Left ventricle myocardium inferior (tissue), 1 donor: ENCODE data around the gene ASPG. TPM values are rescaled to one million over a fixed set of nuclear protein-coding genes. Genes with fewer than 3 reads are reported as not detected.
"Not testable (repeated sequence)": the region's sequence is repeated elsewhere in the genome, so short reads cannot be mapped to it uniquely, and the experiment has no call there.

Experiments
- DNase-seq: peaks from one replicate; pipeline ENCODE4 v3.0.0-alpha.2; 2020
- H3K27ac ChIP-seq: fragments of 200-600 bp; replicated peaks from 2 replicates; pipeline ENCODE4 v1.8.0; 2021
- H3K27me3 ChIP-seq: fragments of 200-600 bp; 2 replicates; pipeline ENCODE4 v1.8.0; 2021; ENCODE audit warnings: low read depth
- H3K36me3 ChIP-seq: fragments of 200-600 bp; 2 replicates; pipeline ENCODE4 v1.8.0; 2021
- H3K4me1 ChIP-seq: fragments of 200-600 bp; 2 replicates; pipeline ENCODE4 v1.8.0; 2021
- H3K4me3 ChIP-seq: fragments of 200-600 bp; 2 replicates; pipeline ENCODE4 v1.8.0; 2021; ENCODE audit warnings: mild to moderate bottlenecking, moderate library complexity
- H3K9me3 ChIP-seq: fragments of 200-600 bp; replicated peaks from 2 replicates; pipeline ENCODE4 v1.8.0; 2021
- intact Hi-C: fragments of 100-400 bp; cut with micrococcal nuclease; formaldehyde crosslinking; loops from one replicate; pipeline ENCODE4 v1.11.0; 2022
- total RNA-seq: library from RNA; stranded (reverse); fragmentation: NEBNext Ultra II Directional; extraction: Animal tissue kit (Norgen Biotek cat#: 25700); gene quantifications from one replicate; pipeline ENCODE4 v1.2.1, GENCODE V29; 2021
- TF ChIP-seq, protein P1 (sequence below): fragments of 200-600 bp; IDR thresholded peaks from 2 replicates; pipeline ENCODE4 v1.8.0; 2021; ENCODE audit warnings: antibody characterized with exemption, mild to moderate bottlenecking, borderline replicate concordance
- donor health status: DM: no; HTN: yes; CAD: no; lungs with severe emphysema.

Gene ASPG
- total RNA-seq, 1 donor from 2014 or later: 27.1 TPM

- Histone ChIP-seq H3K27me3 (no peaks in the 10 kb centered on the region), H3K4me3 (no peak overlapping the region), H3K9me3 (no peaks in the 10 kb centered on the region), H3K4me1 (peaks cover 62% of the 10 kb centered on the region), H3K36me3 (no peaks in the 10 kb centered on the region), H3K27ac (peak overlapping the region; percentile 57)
- DNase-seq: no peak
- intact Hi-C loops: no loop called here
- TF ChIP-seq, protein P1, sequence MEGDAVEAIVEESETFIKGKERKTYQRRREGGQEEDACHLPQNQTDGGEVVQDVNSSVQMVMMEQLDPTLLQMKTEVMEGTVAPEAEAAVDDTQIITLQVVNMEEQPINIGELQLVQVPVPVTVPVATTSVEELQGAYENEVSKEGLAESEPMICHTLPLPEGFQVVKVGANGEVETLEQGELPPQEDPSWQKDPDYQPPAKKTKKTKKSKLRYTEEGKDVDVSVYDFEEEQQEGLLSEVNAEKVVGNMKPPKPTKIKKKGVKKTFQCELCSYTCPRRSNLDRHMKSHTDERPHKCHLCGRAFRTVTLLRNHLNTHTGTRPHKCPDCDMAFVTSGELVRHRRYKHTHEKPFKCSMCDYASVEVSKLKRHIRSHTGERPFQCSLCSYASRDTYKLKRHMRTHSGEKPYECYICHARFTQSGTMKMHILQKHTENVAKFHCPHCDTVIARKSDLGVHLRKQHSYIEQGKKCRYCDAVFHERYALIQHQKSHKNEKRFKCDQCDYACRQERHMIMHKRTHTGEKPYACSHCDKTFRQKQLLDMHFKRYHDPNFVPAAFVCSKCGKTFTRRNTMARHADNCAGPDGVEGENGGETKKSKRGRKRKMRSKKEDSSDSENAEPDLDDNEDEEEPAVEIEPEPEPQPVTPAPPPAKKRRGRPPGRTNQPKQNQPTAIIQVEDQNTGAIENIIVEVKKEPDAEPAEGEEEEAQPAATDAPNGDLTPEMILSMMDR: no peak
These were observed 64.9 kb downstream of the ASPG start for GRCh38 chr14:104150136-104151025.

GRCh38 chr14:104151026-104151381, 65.5 kb downstream of the ASPG start:
- intact Hi-C loops: no loop called here
- Histone ChIP-seq H3K36me3 (no peaks in the 10 kb centered on the region), H3K4me3 (no peak overlapping the region), H3K4me1 (peaks cover 67% of the 10 kb centered on the region), H3K27ac (no peak overlapping the region), H3K9me3 (no peaks in the 10 kb centered on the region), H3K27me3 (no peaks in the 10 kb centered on the region)
- DNase-seq: no peak
- TF ChIP-seq, protein P1: no peak

- no peaks in the 10 kb centered on the region for H3K36me3 ChIP-seq
- H3K27me3 ChIP-seq: no peaks in the 10 kb centered on the region
- no peak overlapping the region for H3K4me3 ChIP-seq
- no peaks in the 10 kb centered on the region for H3K9me3 ChIP-seq
- intact Hi-C loops: no loop called here
- peaks cover 67% of the 10 kb centered on the region for H3K4me1 ChIP-seq
- TF ChIP-seq, protein P1: no peak
- no peak overlapping the region for H3K27ac ChIP-seq
- DNase-seq: no peak
These were observed 66.2 kb downstream of the ASPG start for GRCh38 chr14:104151566-104152245.

DNA sequence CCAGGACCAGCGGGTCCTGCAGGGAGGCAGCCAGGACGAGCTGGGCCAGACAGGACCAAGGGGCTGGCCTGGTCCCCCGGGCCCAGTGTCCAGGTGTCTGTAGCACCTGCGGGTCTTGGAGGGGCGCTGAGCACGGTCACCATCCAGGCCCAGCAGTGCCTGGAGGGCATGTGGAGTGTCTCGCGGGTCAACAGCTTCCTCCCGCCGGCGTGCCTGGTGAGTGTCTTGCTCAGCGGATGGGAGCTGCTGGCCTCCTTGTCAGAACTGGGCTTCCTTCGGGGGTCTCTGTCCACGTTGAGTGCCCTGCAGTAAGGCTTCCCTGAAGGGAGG, 66.7 kb downstream of the ASPG start:
- TF ChIP-seq, protein P1: no peak
- H3K9me3 ChIP-seq: no peaks in the 10 kb centered on the region
- DNase-seq: no peak
- H3K27ac ChIP-seq: no peak overlapping the region
- intact Hi-C loops: no loop called here
- no peak overlapping the region for H3K4me3 ChIP-seq
- H3K27me3 ChIP-seq: no peaks in the 10 kb centered on the region
- H3K4me1 ChIP-seq: peaks cover 62% of the 10 kb centered on the region
- H3K36me3 ChIP-seq: no peaks in the 10 kb centered on the region

GRCh38 chr14:104152686-104153393, 67.3 kb downstream of the ASPG start:
- DNase-seq: no peak
- H3K9me3 ChIP-seq: no peaks in the 10 kb centered on the region
- TF ChIP-seq, protein P1: no peak
- no peak overlapping the region for H3K27ac ChIP-seq
- peaks cover 60% of the 10 kb centered on the region for H3K4me1 ChIP-seq
- H3K36me3 ChIP-seq: no peaks in the 10 kb centered on the region
- H3K4me3 ChIP-seq: no peak overlapping the region
- no peaks in the 10 kb centered on the region for H3K27me3 ChIP-seq
- intact Hi-C loops: no loop called here

DNA sequence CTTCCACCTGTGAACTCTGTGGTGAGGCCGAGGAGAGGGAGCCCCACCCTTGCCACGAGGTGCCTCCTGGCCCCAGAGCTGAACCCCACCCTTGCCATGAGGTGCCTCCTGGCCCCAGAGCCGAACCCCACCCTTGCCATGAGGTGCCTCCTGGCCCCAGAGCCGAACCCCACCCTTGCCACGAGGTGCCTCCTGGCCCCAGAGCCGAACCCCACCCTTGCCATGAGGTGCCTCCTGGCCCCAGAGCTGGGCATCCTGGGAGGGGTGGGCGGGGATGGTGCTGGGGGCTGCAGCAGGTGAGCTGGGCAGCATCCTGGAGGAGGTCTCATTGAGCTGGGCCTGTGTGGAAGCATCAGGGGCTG, 67.9 kb downstream of the ASPG start:
- DNase-seq, H3K27ac ChIP-seq, H3K27me3 ChIP-seq, H3K9me3 ChIP-seq, intact Hi-C loops, H3K36me3 ChIP-seq, H3K4me3 ChIP-seq: not testable (repeated sequence)
- H3K4me1 ChIP-seq: peaks cover 60% of the 10 kb centered on the region
